ENCODE measurements around the gene FBXO5.
"Not testable (repeated sequence)": the region's sequence is repeated elsewhere in the genome, so short reads cannot be mapped to it uniquely, and the experiment has no call there.

Gene FBXO5

DNA sequence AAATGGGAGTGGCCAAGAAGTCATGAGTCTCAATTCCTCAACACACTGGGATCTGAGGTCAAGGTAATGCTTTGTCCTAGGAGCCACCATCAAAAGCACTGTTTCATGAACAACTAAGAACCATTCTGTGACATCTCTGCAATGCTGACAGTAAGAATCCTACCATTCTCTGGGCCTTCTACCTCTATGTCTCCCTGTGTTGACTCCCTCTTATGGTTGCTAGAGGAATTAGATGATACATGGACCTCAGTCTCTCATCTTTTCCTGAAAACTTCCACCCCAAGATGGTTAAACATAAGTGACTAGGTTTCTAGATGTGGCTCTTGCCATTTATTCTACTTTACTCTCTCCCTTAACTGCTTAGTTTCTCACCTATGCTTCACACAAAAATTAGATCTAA is 10.6 kb upstream of the FBXO5 start:
- DNase-seq (ENCODE audit: low spot score), result peak; percentile 20

DNA sequence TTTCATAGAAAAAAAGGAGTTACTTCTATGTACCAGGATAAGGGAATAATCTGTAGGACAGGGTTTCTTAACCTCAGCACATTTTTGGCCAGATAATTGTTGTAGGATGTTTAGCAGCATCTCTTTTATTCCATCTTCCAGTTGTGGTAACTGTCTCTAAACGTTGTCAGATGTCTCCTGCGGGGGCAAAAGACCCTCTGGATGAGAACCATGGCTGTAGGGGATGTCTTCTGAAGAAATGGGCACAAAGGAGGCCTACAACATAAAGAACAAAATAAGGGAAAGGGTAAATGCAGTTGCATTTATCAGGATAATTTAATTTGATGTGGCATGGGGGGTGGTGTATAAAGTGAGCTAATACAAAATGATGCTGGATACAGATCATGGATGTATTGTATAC is 4.1 kb upstream of the FBXO5 start:
- DNase-seq (ENCODE audit: low spot score), result no peak

DNA sequence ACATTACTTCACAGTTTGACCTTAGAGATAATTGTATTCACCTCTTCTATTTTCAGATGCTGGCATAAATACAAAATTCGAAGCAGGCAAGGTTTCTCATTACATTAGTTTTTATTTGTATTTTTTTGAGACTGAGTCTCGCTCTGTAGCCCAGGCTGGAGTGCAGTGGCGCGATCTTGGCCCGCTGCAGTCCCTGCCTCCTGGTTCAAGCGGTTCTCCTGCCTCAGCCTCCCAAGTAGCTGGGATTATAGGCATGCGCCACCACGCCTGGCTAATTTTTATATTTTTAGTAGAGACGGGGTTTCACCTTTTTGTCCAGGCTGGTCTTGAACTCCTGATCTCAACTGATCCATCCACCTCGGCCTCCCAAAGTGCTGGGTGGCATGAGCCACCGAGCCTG is 2.5 kb upstream of the FBXO5 start:
- DNase-seq (ENCODE audit: low spot score), result not testable (repeated sequence)

DNA sequence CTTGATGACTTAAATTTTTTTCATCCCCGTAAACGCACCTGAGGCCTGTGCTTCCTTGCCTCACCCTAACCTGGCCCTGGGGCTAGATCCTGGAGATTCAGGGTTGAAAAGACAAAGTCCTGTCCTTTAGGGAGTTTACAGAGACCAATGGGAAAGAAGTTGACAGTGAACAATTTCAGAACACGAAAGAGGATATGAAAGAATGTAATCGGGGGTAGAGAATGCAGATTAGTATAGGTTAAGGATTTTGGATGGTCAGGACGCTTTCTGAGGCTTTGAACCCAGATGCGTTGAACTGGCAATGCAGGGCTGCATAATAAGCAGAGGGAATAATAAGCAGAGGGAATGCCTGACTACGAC is 1.7 kb upstream of the FBXO5 start:
- no peak for DNase-seq (ENCODE audit: low spot score)

DNA sequence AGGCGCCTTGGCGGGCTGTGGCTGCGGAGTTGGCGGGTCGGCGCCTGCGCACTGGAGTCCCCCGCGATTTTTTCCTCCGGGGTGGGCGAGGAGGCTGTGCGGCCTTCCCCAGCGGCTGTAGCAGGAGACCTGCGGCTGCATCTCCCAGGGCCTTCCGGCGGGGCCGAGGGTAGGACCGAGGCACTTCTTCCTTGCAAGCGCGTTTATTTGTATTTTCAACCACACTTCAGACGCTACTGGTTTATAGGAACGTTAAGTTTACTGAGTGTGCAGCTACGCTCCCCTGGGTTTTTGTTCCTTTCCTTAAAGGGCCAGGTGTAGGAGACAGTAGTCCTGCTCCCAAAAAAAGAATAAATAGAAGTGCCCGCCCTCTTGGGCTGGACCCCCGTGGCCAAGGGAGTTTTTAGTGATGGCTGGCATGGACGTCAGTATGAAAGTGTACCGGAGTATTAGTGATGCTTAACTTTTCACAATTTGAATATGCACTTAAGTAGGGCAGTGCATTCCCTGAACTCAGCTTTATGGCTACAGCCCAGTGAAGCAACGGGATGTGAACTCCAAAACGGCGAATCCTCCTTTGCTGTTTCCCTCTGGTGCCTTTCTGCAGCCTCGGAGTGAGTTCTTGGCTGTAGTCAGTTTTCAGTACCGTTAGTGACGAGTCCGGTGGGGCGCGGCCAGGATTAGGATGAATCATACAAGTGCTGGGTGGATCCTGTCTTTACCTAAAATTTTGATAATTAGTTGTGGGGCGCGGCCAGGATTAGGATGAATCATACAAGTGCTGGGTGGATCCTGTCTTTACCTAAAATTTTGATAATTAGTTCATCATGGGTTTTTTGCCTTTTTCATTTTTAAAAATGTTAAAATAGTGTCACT is 1.0 kb upstream of the FBXO5 start:
- DNase-seq (ENCODE audit: low spot score), result peak; percentile 97

DNA sequence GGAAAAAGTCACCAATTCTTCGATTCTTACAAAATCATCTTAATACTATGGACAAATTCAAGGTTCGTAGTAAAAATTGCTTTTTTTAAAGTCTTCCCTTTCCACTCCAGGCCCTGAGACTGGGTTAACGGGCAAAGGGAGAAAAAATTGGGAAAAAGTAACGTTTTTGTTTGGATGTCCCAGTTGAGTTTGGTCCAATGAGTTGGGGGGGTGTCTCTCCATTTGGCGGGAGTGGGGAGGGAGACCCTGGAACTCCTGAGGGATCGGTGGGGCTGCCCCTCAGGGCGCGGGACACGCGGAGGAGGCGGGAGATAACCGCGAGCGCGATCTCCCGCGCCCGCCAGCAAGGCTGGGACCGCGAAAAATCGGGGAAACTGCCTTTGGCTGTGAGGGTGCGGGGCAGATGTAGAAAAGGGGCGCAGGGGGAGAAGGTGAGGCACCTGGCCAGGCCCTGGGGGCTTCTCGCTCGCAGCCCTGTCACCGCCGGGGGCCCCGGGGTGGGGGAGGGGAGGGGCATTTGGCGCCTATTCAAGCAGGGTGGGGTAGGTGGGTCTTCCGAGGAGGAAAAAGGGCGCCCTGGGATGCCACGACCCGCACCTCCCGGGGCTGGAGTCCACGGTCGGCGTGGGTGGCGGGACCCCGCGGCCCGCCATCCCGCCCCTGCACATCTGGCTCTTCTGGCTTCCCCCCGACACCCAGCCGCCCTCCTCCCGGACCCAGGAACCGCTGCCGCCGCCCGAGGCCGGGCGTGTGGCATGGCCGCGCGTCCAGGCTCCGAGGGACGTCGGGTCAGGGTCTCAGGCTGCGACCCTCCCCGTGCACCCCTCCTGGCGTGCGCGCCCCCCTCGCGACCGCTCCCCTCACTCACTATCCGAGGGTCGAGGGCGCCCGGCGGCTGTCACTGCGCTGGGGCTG is 595 bp downstream of the FBXO5 start:
- peak; percentile 57 for DNase-seq (ENCODE audit: low spot score)

DNA sequence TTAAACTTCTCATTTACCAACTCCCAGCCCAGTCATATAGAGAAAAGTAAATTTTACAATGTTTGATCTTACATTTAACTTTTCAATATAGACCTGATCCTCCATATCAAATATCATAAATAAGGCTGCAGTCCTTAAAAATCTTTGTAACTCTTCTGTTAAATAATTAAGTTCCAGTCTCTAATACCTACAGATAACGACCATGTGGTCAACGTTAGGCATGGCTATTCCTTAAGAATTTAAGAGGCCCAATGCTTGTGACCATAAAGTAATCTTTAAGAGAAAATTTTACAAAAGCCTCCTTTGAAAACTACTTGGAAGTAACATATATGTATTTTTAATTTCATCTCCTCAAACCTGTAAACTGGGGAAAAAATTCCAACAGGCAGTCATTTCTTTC is 1.6 kb downstream of the FBXO5 start:
- no peak for DNase-seq (ENCODE audit: low spot score)

DNA sequence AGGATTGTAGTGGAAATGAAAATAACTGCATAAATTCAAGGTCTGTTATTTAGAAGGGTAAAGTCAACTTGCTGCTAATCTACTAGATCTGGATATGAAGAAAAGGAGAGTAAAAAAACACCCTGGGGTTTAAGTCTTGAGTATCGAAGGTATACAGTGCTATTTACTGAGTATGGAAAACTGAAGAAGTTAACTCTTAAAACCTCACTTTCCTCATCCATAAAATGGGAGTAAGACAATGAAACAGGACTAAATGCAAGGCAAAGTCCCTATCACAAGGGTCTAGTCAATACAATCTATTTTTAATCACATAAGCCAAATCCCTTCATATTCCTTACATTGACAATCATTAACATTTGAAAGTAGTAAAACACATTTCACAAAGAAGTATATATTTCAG is 2.2 kb downstream of the FBXO5 start:
- no peak for DNase-seq (ENCODE audit: low spot score)

DNA sequence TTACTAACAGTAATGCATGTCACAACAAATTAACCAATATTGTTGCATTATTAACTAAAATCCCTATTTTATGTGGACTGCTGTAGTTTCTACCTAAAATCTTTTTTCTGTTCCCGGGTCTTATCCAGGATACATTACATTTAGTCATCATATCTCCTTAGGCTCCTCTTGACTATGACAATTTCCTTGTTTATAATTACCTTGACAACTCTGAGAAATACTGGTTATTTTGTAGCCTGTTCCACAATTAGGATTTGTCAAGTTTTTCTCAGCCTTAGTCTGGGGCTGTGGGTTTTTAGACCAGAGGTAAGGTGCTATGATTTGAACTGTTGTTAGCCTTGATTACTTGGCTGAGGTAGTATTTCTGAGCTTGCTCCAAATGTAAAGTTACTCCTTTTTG is 3.7 kb downstream of the FBXO5 start:
- DNase-seq (ENCODE audit: low spot score), result no peak

DNA sequence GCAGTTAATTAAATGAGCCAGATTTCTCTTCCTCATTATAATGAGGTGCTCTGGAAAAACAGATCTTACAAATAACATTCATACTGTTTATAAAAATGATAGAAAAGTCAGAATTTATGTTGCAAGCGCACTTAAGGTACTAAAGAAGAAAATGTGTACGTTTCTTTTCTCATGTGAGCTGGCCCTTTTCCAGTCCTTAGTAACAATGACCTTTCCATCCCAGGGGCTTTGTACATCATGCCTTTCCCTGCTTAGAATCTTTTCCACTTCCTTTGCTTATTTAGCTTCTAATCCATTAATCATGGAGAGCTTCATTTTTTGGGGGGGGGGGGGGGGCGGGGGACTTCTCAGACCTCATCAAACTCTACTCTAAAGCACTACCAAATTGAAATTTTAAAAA is 4.8 kb downstream of the FBXO5 start:
- DNase-seq (ENCODE audit: low spot score), result no peak

DNA sequence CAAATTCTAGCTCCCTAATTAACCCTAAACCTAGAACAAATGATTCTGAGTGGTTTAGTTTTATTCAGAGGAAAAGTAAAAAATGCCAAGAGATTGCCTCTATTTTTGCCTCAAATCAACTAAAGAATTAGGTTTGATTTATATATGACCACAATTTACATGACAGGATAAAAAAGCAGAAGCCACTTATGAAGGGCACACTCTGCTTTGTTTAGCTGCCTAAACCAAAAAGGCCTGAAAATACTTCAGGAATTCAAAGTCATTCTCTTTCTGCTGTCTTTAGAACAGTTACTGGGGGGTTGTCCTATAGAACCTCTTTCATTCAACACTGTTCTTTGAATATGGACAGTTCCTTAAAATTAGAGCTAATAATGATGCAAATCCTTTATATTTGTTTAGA is 5.3 kb downstream of the FBXO5 start:
- no peak for DNase-seq (ENCODE audit: low spot score)

DNA sequence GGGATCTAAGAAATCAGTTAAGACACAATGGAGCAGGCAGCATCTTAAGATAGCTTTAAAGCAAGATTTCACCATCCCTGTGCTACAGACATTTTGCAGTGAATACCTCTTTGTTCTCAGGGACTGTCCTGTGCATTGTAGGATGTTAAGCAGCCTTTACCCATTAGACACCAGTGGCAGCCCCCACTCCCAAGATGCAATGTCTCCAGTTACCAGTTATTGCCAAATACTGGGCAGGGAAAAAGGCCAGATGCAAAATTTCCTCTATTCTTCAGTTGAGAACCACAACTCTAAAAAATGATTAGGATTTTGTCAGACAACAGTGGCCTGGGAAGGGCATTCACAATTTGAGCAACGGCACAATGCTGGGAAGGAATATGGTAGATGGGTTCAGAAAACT is 6.1 kb downstream of the FBXO5 start:
- DNase-seq (ENCODE audit: low spot score), result no peak

DNA sequence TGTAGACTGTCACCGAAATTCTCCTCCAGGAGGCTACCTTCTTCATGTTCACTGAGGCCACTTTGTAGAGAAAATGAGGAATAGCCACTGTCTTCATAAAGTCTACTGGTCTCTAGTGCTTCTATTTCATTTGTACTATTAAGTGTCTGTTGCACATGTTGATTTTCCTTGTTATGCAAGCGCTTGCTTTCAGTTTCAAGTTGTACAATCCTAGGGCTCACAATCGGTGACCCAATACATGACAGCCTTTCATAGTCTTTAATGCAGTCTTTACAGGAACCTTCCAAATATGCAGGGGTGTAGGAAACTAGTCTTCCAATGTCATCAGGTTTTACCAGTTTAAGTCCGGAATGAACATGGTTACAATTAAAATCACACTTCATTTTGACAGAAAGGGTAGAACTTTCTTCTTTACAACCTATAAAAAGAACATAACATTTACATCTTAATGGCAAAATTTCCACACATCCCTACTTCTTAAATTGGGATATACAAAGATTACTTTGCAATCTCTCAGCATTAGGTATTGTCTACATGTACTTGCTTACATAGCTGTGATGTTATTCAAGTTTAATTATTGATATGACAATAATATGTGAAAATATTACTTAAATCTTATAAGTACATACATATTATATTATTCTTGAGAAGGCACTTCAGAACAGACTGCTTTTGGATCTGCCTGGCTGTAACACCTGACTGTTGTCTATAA is 7.5 kb downstream of the FBXO5 start:
- DNase-seq (ENCODE audit: low spot score), result no peak

DNA sequence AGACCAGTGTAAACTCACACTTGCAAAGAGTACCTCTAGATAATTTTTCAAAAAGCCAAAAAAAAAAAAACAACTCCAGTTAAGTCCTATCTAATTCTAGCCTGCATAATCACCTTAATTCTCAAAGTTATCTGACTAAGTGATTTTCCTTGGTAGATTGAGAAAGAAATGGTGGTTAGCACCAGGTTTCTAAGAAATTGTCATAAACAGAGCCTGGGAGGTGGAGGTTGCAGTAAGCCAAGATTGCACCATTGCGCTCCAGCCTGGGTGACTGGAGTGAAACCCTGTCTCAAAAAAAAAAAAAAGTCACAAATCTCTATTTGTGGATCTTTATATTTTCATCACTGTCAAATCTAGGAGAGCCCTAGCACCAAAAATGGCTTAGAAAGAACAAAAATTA is 8.9 kb downstream of the FBXO5 start:
- no peak for DNase-seq (ENCODE audit: low spot score)

DNA sequence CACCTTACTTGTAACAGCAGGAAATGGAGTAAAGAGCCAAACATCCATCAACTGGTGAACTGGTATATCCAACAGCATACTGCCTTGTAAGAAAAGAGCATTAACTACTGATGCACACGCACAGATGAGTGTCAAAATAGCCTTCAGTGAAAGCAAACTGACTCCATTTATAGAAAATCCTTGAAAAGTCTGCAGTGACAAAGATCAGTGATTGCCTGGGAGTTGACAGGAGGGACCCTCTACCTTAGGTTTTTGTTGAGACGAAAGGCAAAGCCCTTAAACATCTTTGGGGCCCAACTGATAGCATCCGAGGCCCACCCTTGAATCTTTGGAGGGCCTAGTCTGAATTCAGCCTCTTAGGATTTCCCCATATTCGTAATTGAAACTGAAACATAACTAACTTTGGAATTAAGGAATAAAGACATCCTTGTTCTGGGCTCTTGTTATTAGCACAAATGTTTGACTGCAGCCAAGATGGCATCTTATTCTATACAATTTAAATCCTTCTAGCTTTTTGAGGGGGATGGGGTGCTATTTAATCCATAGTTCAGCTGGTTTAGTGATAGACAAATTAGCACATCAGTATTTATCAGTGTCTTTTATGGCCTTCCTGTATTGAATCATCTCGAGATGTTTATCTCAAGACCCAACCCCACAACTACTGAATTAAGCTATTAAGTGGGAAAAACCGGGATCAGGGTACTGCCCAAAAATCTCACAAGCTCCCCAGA is 13.0 kb downstream of the FBXO5 start:
- no peak for DNase-seq (ENCODE audit: low spot score)

DNA sequence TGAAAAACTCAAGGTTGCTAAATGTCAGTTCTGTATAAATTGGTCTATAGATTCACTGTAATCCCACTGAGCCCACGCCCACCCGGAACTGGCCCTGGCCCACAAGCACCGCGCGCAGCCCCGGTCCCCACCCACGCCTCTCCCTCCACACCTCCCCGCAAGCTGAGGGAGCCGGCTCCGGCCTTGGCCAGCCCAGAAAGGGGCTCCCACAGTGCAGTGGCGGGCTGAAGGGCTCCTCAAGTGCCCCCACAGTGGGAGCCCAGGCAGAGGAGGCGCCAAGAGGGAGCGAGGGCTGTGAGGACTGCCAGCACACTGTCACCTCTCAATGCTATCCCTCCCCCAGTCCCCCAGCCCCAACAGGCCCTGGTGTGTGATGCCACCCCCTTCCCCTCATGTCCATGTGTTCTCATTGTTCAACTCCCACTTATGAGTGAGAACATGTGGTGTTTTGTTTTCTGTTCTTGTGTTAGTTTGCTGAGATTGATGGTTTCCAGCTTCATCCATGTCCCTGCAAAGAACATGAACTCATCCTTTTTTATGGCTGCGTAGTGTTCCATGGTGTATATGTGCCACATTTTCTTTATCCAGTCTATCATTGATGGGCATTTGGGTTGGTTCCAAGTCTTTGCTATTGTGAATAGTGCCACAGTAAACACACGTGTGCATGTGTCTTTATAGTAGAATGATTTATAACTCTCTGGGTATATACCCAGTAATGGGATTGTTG is 16.5 kb downstream of the FBXO5 start:
- DNase-seq (ENCODE audit: low spot score), result not testable (repeated sequence)

DNA sequence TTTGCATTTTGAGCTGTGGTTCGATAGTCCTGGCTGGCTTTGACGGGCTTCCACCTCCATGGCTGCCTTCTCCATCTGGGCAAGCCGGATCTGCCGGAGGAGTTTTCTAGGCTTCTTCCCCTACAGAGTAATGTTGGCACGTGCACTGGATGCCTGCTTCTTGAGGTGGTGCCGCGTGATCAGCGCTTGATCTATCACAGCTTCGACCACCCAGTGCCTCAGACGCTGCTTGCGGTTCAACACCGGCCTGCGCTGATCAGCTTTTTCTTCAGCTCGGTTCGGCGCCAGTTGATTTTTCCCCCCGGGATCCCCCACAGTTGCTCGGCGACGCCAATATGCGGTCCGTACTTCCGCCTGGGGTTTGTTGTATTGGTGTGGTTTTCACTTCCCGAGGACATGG is 23.5 kb downstream of the FBXO5 start:
- DNase-seq (ENCODE audit: low spot score), result no peak

DNA sequence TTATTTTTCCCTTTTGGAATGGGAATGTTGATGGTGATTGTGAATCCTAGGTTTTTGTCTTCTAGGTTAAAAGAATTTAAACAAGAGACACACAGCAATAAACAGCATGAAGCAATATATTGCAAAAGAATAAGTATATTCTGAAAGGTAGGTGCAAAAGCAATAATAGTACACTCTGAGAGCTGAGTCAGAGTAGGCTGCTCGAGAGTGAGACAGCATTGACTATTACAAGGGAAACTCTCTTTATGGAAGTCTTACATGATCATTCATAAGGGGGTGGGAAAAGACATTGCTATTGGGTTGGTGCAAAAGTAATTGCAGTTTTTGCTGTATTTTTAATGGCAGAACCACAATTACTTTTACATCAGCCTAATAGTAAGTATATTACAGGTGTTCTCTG is 25.0 kb downstream of the FBXO5 start:
- no peak for DNase-seq (ENCODE audit: low spot score)

DNA sequence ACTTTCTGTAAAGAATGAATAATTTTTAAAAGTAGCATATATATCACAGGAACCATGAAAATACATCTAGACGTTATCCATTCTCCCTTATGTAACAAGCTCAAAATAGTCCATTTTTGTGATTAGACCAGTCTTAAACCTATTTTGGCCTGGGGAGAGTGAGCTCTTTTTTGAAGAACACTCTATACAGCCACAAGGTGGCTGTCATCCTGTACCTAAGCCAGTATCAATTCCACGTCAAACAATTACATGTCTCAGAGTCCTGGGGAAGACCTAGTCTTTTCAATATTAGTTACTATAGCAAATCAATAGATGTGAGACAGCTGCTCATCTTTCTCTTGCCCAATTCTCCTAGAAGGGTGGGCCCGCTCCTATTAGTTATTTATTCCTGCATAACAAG is 28.4 kb downstream of the FBXO5 start:
- DNase-seq (ENCODE audit: low spot score), result no peak

DNA sequence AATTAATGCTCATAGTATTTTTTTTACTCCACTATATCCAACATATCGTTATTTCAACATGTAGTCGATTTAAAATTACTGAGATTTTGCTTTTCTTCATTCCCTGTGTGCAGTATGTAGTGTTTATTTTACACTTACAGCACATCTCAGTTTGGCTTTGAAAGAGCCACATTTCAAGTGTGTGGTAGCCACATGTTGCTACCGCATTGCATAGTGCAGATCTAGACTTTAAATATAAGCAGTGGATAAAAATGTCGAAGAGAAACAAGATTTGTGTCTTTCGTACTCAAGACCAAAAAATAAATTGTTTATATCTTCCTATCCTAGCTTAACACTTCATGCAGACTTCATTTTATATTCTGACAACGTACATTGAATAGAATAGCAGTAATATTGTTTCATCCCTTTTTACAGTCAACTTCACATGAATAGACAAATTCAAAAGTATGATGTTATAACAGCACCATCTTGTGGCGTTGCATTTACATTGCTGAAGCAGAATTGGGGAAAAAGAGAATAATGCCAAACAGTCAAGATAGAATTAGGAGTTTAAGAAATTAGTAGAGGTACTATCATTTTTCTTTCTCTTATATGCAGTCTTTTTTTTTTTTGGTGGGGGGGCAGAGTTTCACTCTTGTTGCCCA is 29.9 kb downstream of the FBXO5 start:
- no peak for DNase-seq (ENCODE audit: low spot score)

DNA sequence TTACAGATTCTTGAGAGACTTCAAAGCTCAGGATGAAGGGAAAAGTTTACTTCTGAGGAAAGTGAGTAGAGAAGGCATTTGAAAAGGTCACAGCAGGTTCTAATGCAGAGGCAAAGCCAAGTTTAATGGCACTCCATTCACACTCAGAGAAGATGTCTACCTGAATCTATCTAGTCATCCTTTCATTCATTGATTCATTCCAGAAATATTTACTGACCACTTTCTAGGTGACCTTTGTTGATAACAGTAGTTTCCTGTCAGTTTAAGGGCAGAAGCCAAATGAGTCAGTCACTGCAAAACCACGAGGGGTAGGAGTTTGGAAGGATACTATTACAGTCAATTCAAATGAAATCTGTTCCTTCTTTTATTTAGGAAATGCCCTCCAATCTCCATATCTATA is 30.8 kb downstream of the FBXO5 start:
- DNase-seq (ENCODE audit: low spot score), result no peak

Data from D341Med (cell line).